PFSK-1 (cell line): ENCODE results near the gene IGFALS.

Experiments used
- FOXP2 ChIP-seq: optimal IDR thresholded peaks from 2 replicates; pipeline ENCODE3; 2011; ENCODE audit warnings: borderline replicate concordance, control low read depth, inconsistent platforms; ENCODE audit not compliant: insufficient read depth; ENCODE audit errors: extremely low read length, extremely low read depth
- POLR2AphosphoS5 ChIP-seq: IDR thresholded peaks from 2 replicates; pipeline ENCODE4 v1.6.1; 2012; ENCODE audit warnings: low read depth, mild to moderate bottlenecking, control low read depth, low read length, moderate library complexity
- REST ChIP-seq, 2 experiments: IDR thresholded peaks; 2 replicates each; pipeline versions ENCODE4 v1.6.1 to v1.8.0; 2011 to 2012; ENCODE audit warnings: low read depth in 2 of 2, low read length in 2 of 2, control low read depth in 1 of 2, inconsistent platforms in 1 of 2, mild to moderate bottlenecking in 1 of 2, moderate library complexity in 1 of 2; ENCODE audit not compliant: insufficient read depth in 1 of 2
- SIN3A ChIP-seq: IDR thresholded peaks from 2 replicates; pipeline ENCODE4 v1.6.1; 2012; ENCODE audit warnings: mild to moderate bottlenecking, low read length, moderate library complexity, borderline replicate concordance; ENCODE audit not compliant: insufficient read depth
- TAF1 ChIP-seq: IDR thresholded peaks from 2 replicates; pipeline ENCODE4 v1.6.1; 2012; ENCODE audit warnings: low read length, control low read depth, borderline replicate concordance; ENCODE audit not compliant: insufficient read depth

GRCh38 chr16:1792836-1793577, 498 bp downstream of the IGFALS start:
- TF ChIP-seq TAF1 (no peak), POLR2AphosphoS5 (no peak), REST (IDR thresholded peaks at IDR 0.05; ENCODE audit: insufficient read depth in 1 of 2, low read depth in 2 of 2, low read length in 2 of 2) (no peak), SIN3A (no peak), FOXP2 (no peak)
